ENCODE data around the gene TMEM208.

The TMEM208 gene

DNA sequence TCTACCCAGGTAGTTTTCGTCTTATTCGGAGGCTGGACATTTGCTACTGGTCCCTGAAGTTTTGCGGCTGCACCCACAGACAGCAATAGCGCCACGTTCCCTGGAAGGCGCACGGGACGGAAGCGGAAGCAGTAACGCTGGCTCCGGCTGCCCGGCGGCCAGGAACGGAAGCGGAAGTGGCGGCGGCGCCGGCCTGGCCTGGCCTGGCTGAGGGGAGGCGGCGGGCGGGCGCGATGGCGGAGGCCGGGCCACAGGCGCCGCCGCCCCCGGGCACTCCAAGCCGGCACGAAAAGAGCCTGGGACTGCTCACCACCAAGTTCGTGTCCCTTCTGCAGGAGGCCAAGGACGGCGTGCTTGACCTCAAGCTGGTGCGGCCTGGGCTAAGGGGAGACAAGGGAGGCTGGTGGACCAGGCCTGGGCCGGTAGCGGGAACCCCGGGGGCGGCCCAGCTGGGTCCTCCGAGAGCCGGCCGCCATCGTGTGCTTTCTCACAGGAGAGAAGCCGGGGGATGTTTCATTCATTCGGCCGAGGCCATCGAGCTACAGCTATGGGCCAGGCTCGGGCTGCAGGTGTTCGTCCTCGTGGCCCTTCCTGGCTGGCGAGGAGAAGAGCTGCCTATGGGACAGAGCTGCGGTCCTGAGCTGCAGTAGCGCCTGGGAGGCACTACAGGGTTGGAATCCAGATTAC, 34.8 kb upstream of the TMEM208 start, which contains the start of gene E2F4:
E2F4 (plus strand) TSS at position 161 of the 687 bp plus-strand sequence; CDS start at position 234, 73 bp downstream.
- peak; percentile 94 for DNase-seq (ENCODE audit: low spot score)

DNA sequence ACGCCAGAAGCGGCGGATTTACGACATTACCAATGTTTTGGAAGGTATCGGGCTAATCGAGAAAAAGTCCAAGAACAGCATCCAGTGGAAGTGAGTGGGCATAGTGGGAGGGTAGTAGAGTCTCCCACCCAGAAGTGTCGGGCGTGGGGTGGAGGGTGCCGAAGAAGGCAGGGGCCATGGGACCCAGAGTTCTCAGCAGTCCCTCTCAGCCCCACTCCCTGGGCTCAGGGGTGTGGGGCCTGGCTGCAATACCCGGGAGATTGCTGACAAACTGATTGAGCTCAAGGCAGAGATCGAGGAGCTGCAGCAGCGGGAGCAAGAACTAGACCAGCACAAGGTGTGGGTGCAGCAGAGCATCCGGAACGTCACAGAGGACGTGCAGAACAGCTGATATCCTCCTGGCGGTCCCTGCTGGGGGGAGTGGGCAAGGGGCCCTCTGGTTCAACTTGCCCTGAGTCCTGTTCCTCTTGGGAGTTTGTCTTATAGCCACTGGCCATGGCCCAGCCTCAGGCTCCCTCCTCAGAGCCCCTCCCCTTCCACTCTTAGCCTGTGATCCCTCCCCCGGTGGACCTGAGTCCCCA, 34.1 kb upstream of the TMEM208 start:
- DNase-seq (ENCODE audit: low spot score), result no peak

DNA sequence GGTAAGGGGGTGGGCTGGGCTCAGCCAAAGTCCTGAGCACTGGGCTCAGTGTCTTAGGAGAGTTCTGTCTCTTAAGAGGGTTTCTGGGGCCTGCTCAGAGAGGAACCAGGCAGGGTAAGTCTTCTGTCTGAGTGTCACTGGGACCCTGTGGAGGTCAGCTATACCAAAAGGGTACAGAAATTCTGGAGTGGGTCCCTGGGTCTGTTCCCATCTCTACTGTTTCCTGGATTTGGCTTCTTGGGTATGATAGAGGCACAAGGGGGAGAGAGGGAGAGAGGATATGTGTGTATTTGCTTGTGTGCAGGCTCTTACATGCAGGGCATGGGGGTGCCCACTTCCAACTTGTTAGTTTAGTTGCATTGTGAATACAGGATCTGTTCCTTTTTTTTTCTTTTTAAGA, 33.4 kb upstream of the TMEM208 start:
- DNase-seq (ENCODE audit: low spot score), result no peak

DNA sequence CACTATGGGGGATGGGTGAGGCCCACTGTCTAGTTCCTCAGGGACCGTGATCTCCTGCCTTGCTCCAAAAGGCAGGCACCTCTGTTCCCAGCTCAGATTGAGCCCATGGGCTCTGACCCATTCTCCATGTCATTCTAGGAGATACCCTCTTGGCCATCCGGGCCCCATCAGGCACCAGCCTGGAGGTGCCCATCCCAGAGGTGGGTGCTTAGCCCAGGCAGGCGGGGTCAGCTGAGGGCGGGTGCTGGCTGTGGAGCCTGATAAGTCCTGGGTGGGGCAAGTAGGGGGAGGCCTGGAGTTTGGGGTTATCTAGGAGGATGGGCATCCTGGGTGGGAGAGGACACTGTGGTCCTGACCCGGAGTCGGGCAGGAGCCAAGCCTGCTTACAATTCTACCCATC, 32.7 kb upstream of the TMEM208 start:
- DNase-seq (ENCODE audit: low spot score), result no peak

DNA sequence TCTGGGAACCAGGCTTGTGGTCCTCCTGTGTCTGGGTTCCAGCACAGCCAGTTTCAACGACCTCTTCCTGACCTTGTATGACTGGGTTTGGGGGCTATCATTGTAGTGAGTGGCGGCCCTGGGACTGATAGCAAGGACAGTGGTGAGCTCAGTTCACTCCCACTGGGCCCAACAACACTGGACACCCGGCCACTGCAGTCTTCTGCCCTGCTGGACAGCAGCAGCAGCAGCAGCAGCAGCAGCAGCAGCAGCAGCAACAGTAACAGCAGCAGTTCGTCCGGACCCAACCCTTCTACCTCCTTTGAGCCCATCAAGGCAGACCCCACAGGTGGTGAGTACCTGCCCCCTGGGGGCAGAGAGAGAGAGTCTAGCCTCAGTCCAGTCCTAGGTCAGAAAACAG, 31.3 kb upstream of the TMEM208 start:
- no peak for DNase-seq (ENCODE audit: low spot score)

DNA sequence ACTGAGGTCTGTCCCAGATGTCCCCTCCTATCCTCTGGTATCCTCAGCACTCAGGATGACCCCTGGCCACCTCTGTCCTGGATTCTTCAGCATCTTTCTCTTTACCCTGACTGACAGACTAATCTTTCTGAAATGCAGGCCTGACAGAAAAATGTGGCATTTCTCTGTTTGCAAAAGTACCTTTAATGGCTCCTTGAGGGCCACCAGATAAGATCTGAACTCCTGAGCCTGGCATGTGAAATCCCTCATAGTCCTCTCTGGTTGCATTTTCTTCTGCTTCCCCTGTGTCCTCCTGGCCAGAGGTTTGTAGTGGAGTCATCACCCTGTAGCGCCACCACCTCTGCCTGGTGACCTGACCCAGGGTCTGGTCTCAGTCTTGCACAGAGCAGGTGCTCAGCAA, 30.0 kb upstream of the TMEM208 start:
- DNase-seq (ENCODE audit: low spot score), result no peak

DNA sequence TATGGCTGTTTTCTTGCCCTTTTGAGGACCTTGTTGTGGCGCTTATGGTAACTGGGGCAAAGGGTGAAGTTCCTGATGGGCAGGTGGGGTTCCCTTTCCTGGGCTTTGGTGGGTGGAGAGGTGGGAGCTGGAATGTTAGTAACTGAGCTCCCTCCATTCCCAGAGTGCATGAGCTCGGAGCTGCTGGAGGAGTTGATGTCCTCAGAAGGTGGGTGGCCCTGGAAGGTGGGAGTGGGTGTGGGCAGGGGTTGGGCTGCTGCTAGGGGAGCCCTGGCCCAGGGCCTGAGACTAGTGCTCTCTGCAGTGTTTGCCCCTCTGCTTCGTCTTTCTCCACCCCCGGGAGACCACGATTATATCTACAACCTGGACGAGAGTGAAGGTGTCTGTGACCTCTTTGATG, 29.2 kb upstream of the TMEM208 start:
- DNase-seq (ENCODE audit: low spot score), result no peak

DNA sequence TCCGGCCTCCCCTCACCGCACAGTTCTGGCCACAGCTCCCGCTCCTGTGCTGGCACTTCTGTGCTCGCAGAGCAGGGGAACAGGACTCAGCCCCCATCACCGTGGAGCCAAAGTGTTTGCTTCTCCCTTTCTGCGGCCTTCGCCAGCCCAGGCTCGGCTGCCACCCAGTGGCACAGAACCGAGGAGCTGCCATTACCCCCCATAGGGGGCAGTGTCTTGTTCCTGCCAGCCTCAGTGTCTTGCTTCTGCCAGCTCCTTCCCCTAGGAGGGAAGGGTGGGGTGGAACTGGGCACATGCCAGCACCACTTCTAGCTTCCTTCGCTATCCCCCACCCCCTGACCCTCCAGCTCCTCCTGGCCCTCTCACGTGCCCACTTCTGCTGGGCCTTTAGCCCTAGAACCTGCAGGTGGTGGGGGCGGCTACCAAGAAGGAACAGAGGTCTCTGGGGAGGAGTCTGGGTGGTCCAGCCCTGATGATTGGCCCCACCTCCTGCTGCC, 28.6 kb upstream of the TMEM208 start:
- DNase-seq (ENCODE audit: low spot score), result peak; percentile 50

DNA sequence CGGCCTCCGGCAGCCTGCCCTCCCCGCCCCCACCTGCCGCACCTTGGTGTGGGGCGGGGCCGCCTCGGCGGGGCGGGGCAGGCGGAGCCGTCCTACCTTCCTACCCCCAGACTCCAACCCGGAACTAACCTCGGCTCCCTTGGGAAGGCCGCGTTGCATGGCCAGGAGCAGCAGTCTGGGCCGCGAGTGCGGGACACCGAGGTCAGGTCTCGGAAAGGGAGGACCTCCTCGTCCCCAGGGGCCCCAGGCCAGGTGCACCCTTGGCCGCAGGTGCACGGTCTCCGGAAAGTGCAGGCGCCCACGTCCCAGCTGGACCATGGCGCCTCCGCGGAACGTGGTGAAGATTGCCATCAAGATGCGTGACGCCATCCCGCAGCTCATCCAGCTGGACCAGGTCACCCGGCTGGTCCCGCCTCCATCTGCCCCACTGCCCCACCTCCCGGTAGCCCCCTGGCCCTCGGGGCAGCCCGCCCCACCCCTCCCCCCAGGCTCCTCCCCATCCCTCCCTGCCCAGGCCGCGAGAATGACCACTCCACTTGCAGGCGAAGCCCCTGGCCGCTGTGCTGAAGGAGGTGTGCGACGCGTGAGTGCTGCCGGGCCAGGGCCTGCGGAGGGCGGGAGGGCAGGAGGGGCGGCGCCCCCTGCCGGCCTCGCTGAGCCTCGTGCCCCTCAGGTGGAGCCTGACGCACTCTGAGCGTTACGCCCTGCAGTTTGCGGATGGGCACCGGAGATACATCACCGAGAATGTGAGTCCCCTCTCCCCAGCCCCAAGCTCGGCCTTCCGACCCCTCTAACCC, 27.7 kb upstream of the TMEM208 start, which contains the start of gene ELMO3:
ELMO3 (plus strand) TSS at position 121 of the 797 bp plus-strand sequence; CDS start at position 317, 196 bp downstream.
- peak; percentile 71 for DNase-seq (ENCODE audit: low spot score)

DNA sequence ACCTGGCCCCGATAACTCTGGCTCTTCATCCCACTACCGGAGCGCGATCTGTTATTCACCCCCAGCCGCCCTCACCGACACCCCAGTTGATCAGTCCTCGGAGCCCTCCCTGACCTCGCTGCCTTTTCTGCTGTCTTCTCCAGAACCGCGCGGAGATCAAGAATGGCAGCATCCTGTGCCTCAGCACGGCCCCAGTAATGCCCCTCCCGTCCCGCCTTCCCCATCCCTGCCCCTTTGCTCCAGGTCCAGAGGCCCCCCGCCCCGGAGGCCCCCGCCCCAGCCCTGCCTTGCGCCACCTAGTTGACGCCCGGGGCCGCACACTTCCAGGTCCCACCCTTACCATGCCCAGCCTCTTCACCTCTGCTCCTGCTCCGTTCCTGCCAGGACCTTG, 27.1 kb upstream of the TMEM208 start:
- DNase-seq (ENCODE audit: low spot score), result no peak

DNA sequence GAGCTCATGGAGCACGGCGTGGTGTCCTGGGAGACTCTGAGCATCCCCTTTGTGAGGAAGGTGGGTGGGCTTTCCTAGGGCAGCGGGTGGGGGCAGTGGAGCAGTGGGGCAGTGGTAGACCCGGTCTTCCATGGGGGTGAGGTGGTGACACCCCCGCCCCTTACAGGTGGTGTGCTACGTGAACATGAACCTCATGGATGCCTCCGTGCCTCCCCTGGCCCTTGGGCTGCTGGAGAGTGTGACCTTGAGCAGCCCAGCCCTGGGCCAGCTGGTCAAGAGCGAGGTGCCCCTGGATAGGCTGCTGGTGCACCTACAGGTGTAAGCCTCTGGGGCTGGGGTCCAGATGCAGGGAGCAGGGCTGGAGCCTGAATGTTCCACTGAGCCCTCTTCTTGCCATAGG, 26.4 kb upstream of the TMEM208 start:
- DNase-seq (ENCODE audit: low spot score), result no peak

DNA sequence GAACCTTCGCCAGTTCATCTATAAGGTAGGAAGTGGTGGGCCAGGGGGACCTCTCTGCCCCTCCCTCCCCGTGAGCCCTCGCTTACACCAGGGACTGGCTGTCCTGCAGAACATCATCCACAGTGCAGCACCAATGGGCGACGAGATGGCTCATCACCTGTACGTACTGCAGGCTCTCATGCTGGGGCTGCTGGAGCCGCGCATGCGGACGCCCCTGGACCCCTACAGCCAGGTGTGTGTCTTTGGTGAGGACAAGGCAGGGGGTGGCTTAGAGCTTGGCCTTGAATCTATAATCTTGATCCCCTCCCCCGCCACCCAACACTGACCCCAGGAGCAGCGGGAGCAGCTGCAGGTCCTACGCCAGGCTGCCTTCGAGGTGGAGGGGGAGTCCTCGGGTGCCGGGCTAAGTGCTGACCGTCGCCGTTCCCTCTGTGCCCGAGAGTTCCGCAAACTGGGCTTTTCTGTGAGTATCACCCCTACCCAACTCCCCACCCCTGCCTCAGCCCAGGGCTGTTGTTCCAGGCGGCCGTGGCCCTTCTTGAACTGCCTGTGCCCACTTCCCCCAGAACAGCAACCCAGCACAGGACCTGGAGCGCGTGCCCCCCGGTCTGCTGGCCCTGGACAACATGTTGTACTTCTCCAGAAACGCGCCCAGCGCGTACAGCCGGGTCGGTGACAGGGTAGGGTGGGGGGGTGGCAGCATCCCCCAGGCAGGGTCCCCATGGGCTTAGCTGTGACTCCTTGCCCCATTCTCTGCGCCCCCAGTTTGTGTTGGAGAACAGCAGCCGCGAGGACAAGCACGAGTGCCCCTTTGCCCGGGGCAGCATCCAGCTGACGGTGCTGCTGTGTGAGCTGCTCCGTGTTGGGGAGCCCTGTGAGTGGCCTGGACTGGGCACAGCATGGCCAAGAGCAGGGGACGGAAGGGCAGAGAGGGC, 25.3 kb upstream of the TMEM208 start:
- no peak for DNase-seq (ENCODE audit: low spot score)

DNA sequence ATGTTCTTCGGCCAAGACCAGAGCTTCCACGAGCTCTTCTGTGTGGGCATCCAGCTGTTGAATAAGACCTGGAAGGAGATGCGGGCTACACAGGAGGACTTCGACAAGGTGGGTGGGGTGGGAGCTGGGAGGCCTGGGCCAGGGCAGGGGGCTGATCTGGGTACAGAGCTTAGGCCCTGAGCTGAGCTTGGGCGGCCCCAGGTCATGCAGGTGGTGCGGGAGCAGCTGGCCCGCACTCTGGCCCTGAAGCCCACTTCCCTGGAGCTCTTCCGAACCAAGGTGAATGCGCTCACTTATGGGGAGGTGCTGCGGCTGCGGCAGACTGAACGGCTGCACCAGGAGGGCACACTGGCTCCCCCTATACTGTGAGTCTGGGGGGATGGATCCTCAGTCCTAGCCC, 24.5 kb upstream of the TMEM208 start:
- no peak for DNase-seq (ENCODE audit: low spot score)

DNA sequence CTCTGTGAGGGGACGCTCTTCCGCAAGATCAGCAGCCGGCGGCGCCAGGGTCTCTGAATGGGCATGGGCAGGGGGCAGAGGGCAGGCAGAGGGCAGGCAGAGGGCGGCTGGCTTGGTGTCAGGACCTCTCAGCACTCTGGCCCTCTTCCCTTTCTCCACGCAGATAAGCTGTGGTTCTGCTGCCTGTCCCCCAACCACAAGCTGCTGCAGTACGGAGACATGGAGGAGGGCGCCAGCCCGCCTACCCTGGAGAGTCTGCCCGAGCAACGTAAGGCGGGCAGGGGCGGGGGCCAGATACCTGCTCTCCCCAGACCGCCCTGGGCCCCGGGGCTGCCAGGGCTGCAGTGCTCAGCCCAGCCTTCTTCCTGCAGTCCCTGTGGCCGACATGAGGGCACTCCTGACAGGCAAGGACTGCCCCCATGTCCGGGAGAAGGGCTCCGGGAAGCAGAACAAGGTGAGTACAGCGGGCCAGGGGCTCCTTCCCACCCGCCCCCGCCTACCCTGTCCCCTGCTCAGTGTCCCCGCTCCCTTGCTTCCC, 23.9 kb upstream of the TMEM208 start:
- no peak for DNase-seq (ENCODE audit: low spot score)

DNA sequence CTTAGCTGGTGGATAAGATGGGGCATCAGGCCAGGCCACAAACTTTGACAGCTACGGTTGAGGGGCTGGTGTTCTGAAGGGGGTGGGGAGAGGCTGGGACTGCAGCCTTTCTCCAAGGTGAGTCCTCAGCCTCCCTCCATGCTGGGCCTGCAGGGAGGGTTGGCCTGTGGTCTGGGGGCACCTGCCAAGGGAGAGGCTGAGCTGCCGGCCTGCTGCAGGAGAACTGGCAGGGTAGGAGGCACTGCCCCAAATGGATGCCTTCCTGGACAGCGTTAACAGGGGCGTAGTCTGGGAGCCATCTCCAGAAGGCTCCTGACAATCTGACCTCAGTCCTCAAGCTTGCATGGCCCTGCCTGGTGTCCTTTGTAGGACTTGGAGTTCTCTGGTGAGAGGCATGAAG, 22.9 kb upstream of the TMEM208 start:
- DNase-seq (ENCODE audit: low spot score), result no peak

DNA sequence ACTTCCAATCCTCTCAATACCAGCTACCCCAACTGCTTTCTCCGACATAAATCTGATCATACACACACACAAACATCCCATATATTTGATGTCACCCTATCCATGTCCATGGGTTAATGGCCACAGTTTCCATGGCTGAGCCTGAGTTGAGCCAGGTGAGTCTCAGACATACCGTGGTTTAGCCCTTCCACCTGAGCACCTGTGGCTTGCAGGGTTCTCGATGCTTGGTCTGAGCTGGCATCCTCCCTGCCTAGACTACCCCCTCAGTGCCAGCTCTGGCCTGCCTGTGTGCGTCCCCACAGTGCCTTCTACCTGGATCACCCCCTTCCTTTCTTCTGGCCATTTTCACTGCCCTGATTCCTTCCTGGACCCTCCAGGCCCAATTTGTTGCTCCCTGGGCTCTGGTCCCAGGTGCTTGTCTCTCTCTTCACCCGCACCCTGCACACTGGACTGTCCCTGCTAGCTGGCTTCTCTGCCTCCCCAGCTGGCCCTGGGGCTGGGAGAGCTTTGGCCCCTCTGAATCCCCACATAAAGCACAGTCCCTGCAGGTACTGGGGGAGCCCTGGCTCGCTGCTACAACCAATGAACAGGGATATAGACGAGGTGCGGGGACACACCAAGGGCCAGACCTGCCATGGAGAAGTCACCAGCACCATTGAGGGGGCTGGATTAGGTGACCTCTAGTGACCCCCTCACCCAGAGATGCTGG, 20.6 kb upstream of the TMEM208 start:
- DNase-seq (ENCODE audit: low spot score), result no peak

DNA sequence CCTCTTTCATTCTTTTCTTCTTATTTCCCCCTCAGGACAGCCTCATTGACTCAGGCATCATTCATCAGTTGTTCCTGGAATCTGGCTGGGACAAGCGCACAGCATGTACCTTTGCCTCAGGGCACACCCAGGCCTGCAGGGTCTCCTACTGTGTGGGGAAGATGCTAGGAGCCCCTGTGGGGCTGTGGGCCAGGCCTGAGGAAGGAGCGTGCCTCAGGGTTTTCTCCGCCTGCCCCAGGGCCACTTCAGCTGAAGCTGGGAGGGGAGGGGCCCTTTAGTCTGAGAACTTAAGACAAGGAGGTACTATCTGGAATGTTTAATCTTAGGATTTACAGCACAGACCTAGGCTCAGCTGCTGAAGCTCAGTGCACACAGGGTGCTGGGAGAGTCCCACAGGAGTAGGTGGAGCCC, 20.1 kb upstream of the TMEM208 start:
- DNase-seq (ENCODE audit: low spot score), result no peak

DNA sequence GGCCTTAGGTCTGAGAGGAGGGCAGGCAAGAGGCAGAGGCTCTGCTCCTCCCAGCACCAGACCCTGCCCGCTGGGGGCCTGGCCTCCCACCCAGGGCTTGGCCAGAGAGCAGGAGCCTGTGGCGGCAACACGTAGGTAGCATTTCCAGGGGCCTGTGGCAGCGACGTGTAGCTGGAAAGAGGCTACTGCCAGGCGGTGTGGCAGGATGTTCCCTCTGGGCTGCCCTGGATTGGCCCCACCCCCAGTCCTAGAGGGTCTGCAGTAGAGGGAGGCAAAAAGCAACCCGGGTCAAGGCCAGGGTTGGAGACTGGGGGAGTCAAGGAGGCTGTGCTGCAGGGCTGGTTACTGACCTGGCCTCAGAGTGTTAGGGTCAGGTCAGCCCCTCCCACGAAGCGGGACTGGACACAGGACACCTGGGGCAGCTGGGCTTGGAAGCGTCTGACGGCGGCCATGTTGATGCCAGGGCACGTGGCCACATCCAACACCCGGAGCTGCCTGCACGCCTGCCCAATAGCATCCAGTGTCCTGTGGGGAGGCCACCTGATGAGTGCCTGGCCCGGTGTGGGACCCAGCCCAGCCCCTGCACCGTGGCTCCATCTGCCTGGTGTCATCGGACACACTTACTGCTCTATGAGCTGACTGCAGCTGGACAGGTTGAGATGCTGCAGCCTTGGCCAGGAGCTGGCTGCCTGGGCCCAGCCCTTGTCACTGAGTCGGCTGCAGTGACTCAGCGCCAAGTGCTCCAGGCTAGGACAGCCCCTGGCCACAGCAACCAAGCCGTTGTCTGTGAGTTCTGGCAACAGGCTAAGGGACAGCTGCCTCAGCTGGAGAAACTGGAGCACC, 19.5 kb upstream of the TMEM208 start:
- DNase-seq (ENCODE audit: low spot score), result peak; percentile 7

DNA sequence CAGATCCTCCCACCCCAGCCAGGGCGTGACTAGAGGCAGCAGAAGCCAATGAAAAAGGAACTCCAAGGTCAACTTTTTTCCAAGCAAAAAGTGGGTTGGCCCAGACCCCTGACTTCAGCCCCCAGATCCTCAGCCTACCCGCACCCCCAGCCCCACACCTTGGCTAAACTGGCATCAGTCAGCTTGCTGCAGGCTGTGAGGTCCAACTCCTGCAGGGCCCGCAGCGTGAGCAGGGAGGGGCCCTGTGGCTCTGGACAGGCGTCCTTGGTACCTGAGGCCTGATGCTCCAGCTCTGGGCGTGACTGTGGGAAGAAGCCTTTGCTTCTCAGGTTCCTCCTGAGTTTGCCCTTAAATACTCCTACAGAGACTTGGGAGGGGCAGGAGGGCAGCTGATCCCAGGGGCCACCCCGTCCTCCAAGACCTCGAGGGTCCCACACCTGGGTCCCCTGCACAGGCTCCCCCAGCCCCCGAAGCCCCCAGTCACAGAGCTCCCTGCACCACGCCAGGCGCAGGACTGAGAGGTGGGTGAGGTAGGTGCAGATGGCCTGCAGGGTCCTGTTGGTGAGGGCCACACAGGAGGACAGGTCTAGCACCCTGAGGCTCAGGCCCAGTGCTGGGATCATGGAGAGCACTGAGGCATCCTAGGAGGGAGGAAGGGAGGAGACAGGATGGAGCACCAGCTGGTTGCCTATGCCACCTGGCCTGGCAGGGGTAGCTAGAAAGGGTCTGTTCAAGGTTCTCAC, 18.6 kb upstream of the TMEM208 start:
- DNase-seq (ENCODE audit: low spot score), result no peak
